ENCODE data around the gene KCNMB2.

GRCh38 chr3:178645503-178645902 lies 109.3 kb downstream of the KCNMB2 start:
- no peak for TF ChIP-seq ZNF425 (CRISPR knock-in tag; conservative IDR thresholded peaks at IDR 0.05)
- TF ChIP-seq, protein P1, sequence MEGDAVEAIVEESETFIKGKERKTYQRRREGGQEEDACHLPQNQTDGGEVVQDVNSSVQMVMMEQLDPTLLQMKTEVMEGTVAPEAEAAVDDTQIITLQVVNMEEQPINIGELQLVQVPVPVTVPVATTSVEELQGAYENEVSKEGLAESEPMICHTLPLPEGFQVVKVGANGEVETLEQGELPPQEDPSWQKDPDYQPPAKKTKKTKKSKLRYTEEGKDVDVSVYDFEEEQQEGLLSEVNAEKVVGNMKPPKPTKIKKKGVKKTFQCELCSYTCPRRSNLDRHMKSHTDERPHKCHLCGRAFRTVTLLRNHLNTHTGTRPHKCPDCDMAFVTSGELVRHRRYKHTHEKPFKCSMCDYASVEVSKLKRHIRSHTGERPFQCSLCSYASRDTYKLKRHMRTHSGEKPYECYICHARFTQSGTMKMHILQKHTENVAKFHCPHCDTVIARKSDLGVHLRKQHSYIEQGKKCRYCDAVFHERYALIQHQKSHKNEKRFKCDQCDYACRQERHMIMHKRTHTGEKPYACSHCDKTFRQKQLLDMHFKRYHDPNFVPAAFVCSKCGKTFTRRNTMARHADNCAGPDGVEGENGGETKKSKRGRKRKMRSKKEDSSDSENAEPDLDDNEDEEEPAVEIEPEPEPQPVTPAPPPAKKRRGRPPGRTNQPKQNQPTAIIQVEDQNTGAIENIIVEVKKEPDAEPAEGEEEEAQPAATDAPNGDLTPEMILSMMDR (IDR thresholded peaks at IDR 0.05) = no peak
- TF ChIP-seq USF2 (CRISPR knock-in tag; IDR thresholded peaks at IDR 0.05) = no peak
- TF ChIP-seq, protein P2, sequence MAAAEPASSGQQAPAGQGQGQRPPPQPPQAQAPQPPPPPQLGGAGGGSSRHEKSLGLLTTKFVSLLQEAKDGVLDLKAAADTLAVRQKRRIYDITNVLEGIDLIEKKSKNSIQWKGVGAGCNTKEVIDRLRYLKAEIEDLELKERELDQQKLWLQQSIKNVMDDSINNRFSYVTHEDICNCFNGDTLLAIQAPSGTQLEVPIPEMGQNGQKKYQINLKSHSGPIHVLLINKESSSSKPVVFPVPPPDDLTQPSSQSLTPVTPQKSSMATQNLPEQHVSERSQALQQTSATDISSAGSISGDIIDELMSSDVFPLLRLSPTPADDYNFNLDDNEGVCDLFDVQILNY (CRISPR knock-in tag; IDR thresholded peaks at IDR 0.05) = no peak
- TF ChIP-seq, protein P3, sequence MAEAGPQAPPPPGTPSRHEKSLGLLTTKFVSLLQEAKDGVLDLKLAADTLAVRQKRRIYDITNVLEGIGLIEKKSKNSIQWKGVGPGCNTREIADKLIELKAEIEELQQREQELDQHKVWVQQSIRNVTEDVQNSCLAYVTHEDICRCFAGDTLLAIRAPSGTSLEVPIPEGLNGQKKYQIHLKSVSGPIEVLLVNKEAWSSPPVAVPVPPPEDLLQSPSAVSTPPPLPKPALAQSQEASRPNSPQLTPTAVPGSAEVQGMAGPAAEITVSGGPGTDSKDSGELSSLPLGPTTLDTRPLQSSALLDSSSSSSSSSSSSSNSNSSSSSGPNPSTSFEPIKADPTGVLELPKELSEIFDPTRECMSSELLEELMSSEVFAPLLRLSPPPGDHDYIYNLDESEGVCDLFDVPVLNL (CRISPR knock-in tag; IDR thresholded peaks at IDR 0.05; ENCODE audit: borderline replicate concordance, low read depth) = no peak
- no peak for TF ChIP-seq FOXJ3 (CRISPR knock-in tag; IDR thresholded peaks at IDR 0.05; ENCODE audit: borderline replicate concordance)
